Tibial nerve (tissue), 4 donors: Measurements from ENCODE around the gene LHX3. TPM values are rescaled to one million over a fixed set of nuclear protein-coding genes. Genes with fewer than 3 reads are reported as not detected.
"Not testable (repeated sequence)": the region's sequence is repeated elsewhere in the genome, so short reads cannot be mapped to it uniquely, and the experiment has no call there.

Experiments
- DNase-seq, 2 donors: peaks; one replicate each; pipeline ENCODE4 v3.0.0-alpha.2; 2019; ENCODE audit warnings: low spot score in 2 of 2
- H3K27ac ChIP-seq, 4 donors: fragments of 200-600 bp; sonication (generic) in 3 of 4; one replicate each; pipeline ENCODE4 v1.5.1; 2017 to 2019; ENCODE audit warnings: mild to moderate bottlenecking in 1 of 4
- H3K27me3 ChIP-seq, 2 donors: fragments of 200-600 bp; sonication (generic) in 1 of 2; one replicate each; pipeline versions ENCODE4 v1.5.1 to v1.6.0; 2017 to 2019
- H3K36me3 ChIP-seq, 3 donors: fragments of 200-600 bp; sonication (generic); one replicate each; pipeline ENCODE4 v1.5.1; 2018 to 2019
- H3K4me1 ChIP-seq, 4 donors: fragments of 200-600 bp; sonication (generic) in 3 of 4; one replicate each; pipeline ENCODE4 v1.5.1; 2017 to 2019
- H3K4me3 ChIP-seq, 4 donors: fragments of 200-600 bp; sonication (generic) in 3 of 4; one replicate each; pipeline ENCODE4 v1.5.1; 2017 to 2019; ENCODE audit warnings: mild to moderate bottlenecking in 1 of 4, moderate library complexity in 1 of 4
- H3K9me3 ChIP-seq, 4 donors: fragments of 200-600 bp; sonication (generic) in 3 of 4; one replicate each; pipeline ENCODE4 v1.5.1; 2017 to 2019
- EP300 ChIP-seq, 2 donors: sonication (generic); formaldehyde crosslinking; IDR thresholded peaks; one replicate each; pipeline ENCODE4 v1.6.1; 2017; ENCODE audit warnings: antibody characterized with exemption in 2 of 2, mild to moderate bottlenecking in 1 of 2
- POLR2A ChIP-seq, 2 donors: fragments of 450-650 bp; IDR thresholded peaks; one replicate each; pipeline ENCODE4 v1.6.1; 2017; ENCODE audit warnings: antibody characterized with exemption in 2 of 2, mild to moderate bottlenecking in 2 of 2, moderate library complexity in 2 of 2
- WGBS, 2 donors: methylation state at CpG; one replicate each; pipeline ENCODE4 v1.1.5; 2018; 5-methylcytosine and 5-hydroxymethylcytosine counted together
- total RNA-seq, 4 donors: library from RNA; depleted of rRNA; stranded (reverse); fragments of >200 nt; gene quantifications; one replicate each; pipeline ENCODE4 v1.1.0, GENCODE V29; 2016
- TF ChIP-seq, protein P1 (sequence below), 5 experiments: fragments of 200-600 bp in 3 of 5; fragments of 450-650 bp in 2 of 5; sonication (generic) in 3 of 5; IDR thresholded peaks; one replicate each; pipeline ENCODE4 v1.5.1; 2016 to 2019; ENCODE audit warnings: antibody characterized with exemption in 5 of 5, mild to moderate bottlenecking in 3 of 5, moderate library complexity in 2 of 5

LHX3 gene
- total RNA-seq, 4 donors from 2014 or later, result not detected

DNA sequence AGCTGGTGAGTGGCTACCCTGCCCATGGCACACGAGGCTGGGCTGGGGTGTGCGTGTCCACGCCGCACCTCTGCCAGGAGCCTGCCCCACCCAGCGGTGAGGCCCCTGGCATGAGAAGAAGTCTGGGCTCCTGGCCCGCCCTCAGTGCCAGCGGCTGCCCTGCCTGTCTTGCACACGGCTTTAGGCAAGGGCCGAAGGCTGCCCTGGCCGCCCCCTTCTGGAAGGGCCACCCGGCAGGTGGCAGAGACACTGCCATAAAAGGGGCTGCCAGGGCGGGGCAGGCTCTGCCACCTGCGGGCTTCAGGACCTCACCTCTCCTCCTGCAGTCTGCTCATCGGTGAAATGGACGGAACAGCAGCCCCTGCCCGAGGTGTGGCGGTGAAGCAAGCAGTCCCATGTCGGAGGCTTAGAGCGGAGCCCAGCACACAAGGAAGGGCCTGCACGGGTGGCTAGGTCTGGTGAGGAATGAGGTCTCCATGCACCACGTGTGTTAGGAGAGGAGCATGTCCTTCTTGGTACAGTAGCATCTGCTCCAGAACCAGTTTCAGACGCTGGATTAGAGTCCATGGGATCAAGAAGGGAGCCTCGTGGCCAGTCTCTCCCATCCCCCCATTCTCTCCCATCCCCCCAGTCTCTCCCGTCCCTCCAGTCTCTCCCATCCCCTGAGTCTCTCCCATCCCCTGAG, 51.4 kb downstream of the LHX3 start:
- Histone ChIP-seq H3K36me3 (no peaks in the 10 kb centered on the region), H3K9me3 (no peaks in the 10 kb centered on the region), H3K4me3 (no peak overlapping the region), H3K27ac (no peak overlapping the region), H3K27me3 (peaks cover 0 to 49% of the 10 kb centered on the region in 2 donors), H3K4me1 (no peaks in the 10 kb centered on the region)
- WGBS, 2 donors, result 68 to 72% methylated on average over 22 to 24 of the region's 24 CpGs
- DNase-seq, result no peak
- TF ChIP-seq, protein P1, sequence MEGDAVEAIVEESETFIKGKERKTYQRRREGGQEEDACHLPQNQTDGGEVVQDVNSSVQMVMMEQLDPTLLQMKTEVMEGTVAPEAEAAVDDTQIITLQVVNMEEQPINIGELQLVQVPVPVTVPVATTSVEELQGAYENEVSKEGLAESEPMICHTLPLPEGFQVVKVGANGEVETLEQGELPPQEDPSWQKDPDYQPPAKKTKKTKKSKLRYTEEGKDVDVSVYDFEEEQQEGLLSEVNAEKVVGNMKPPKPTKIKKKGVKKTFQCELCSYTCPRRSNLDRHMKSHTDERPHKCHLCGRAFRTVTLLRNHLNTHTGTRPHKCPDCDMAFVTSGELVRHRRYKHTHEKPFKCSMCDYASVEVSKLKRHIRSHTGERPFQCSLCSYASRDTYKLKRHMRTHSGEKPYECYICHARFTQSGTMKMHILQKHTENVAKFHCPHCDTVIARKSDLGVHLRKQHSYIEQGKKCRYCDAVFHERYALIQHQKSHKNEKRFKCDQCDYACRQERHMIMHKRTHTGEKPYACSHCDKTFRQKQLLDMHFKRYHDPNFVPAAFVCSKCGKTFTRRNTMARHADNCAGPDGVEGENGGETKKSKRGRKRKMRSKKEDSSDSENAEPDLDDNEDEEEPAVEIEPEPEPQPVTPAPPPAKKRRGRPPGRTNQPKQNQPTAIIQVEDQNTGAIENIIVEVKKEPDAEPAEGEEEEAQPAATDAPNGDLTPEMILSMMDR (IDR thresholded peaks at IDR 0.05), result no peak
- TF ChIP-seq EP300 (IDR thresholded peaks at IDR 0.05) (no peak), POLR2A (IDR thresholded peaks at IDR 0.05) (no peak)

DNA sequence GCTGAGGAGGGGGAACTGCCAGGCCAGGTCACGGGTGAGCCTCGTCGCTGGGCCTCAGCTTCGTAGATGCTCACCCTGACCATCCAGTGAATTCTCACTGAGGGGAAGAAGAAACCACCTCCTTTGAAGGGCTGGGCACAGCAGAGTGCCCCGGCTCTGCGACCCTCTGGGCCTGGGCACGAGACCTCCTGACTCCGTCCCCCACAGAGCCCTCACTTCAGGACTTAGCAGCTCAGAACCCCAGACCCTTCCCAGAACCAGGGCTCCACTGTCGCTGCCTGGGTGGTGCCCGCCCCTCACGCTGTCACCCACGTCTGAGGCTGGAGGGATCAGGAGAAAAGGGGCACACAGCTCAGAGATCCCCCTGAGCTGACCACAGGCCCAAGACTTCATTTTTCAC, 52.0 kb downstream of the LHX3 start:
- WGBS, 2 donors, result 84 to 89% methylated on average over 12 of the region's 12 CpGs
- Histone ChIP-seq H3K4me1 (peaks cover 0 to 3% (median 0%) of the 10 kb centered on the region in 4 donors), H3K4me3 (no peak overlapping the region), H3K36me3 (no peaks in the 10 kb centered on the region), H3K27me3 (peaks cover 0 to 49% of the 10 kb centered on the region in 2 donors), H3K9me3 (no peaks in the 10 kb centered on the region), H3K27ac (no peak overlapping the region)
- no peak for DNase-seq
- TF ChIP-seq EP300 (IDR thresholded peaks at IDR 0.05), result no peak
- TF ChIP-seq POLR2A (IDR thresholded peaks at IDR 0.05), result no peak

DNA sequence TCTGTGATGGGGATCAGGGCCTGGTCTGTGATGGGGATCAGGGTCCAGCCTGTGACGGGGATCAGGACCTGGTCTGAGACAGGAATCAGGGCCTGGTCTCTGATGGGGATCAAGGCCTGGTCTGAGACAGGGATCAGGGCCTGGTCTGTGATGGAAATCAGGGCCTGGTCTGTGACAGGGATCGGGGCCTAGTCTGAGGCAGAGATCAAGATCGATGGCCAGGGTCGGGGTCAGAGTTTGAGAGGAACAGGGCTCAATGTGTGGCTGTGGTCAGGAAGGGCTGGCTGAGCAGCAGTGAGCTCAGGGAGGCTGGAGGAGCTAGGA, 52.4 kb downstream of the LHX3 start:
- Histone ChIP-seq H3K4me1 (peaks cover 0 to 3% (median 0%) of the 10 kb centered on the region in 4 donors), H3K27ac (no peak overlapping the region), H3K4me3 (no peak overlapping the region), H3K27me3 (peaks cover 0 to 49% of the 10 kb centered on the region in 2 donors), H3K36me3 (no peaks in the 10 kb centered on the region), H3K9me3 (no peaks in the 10 kb centered on the region)
- 77 to 84% methylated on average over 4 of the region's 4 CpGs for WGBS, 2 donors
- no peak for DNase-seq
- TF ChIP-seq POLR2A (IDR thresholded peaks at IDR 0.05) (no peak), EP300 (IDR thresholded peaks at IDR 0.05) (no peak)
- TF ChIP-seq, protein P1 (IDR thresholded peaks at IDR 0.05), result no peak

DNA sequence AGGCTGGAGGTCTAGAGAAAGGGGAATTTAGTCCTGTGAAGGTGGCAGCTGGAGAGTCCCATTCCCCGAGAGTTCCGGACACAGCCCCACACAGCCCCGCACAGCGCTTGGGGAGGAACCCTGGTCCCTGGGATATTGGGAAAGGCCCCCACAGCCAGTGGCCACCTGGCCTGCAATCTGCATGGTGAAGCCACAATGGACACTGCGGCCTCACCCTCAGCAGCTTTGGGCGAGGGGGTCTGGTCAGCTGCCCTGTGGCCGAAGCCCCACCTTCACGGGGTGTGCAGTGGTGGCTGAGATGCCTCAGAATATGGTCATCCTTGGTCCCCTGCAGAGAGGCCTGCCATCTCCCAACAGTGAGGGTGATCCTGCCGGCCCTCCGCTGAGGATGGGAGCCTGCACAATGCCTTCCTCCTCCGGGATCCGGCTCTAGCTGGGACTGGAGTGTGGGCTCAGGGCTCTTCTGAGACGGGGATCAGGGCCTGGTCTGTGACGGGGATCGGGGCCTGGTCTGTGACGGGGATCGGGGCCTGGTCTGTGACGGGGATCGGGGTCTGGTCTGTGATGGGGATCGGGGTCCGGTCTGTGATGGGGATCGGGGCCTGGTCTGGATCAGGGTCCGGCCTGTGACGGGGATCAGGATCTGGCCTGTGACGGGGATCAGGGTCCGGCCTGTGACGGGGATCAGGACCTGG, 52.9 kb downstream of the LHX3 start:
- TF ChIP-seq POLR2A (IDR thresholded peaks at IDR 0.05) (no peak), EP300 (IDR thresholded peaks at IDR 0.05) (no peak)
- TF ChIP-seq, protein P1 (IDR thresholded peaks at IDR 0.05), result no peak
- Histone ChIP-seq H3K9me3 (no peaks in the 10 kb centered on the region), H3K4me1 (peaks cover 0 to 3% (median 0%) of the 10 kb centered on the region in 4 donors), H3K36me3 (no peaks in the 10 kb centered on the region), H3K27me3 (peaks cover 0 to 49% of the 10 kb centered on the region in 2 donors), H3K4me3 (no peak overlapping the region), H3K27ac (no peak overlapping the region)
- no peak for DNase-seq
- 77 to 79% methylated on average over 25 of the region's 27 CpGs for WGBS, 2 donors

DNA sequence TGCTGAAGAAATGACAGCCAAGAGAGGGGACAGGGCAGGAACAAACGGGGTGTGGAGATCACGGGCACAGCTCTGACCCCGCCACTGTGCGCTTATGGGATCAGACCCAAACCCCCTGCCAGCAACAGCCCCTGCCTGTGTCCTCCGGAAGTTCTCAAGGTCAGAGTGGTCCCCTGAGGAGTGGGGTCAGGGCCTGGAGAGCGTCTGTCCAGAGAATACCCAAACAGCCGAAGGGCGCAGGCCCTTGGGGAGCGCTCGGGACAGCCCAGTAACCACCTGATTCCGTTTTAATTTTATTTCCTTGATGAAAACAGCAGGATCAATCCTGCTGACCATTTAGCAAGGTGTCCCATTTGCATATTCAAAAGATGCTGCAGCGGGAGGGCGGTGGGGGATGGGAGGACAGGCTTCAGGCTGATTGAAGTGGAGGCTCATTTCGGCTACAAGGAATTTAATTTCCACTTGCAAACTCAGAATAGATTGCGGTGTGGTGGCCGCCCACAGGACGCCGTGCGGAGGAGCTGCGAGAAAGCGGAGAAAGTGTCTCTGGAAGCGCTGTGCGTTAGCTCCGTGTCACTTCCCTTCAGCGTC, 53.6 kb downstream of the LHX3 start:
- DNase-seq, result no peak
- Histone ChIP-seq H3K9me3 (no peaks in the 10 kb centered on the region), H3K4me3 (no peak overlapping the region), H3K36me3 (no peaks in the 10 kb centered on the region), H3K4me1 (peaks cover 0 to 3% (median 0%) of the 10 kb centered on the region in 4 donors), H3K27me3 (peaks cover 0 to 49% of the 10 kb centered on the region in 2 donors), H3K27ac (no peak overlapping the region)
- 44 to 48% methylated on average over 20 to 25 of the region's 25 CpGs for WGBS, 2 donors
- TF ChIP-seq POLR2A (IDR thresholded peaks at IDR 0.05) (no peak), EP300 (IDR thresholded peaks at IDR 0.05) (no peak)
- TF ChIP-seq, protein P1 (IDR thresholded peaks at IDR 0.05), result no peak

DNA sequence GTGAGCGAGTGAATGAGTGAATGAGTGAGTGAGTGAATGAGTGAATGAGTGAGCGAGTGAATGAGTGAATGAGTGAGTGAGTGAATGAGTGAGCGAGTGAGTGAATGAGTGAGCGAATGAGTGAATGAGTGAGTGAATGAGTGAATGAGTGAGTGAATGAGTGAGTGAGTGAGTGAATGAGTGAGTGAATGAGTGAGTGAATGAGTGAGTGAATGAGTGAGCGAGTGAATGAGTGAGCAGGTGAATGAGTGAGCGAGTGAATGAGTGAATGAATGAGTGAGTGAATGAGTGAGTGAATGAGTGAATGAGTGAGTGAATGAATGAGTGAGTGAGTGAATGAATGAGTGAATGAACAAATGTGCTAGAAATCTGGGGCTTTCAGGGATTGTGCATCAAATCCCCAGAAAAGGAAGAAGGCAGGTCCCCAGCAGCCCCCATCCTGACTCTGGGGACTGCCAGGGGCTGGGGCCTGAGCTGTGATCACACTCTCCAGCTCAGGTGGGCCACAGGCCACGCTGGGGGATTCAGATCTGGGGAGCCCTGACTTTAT, 54.2 kb downstream of the LHX3 start:
- H3K4me3 ChIP-seq, H3K9me3 ChIP-seq, H3K27ac ChIP-seq, H3K4me1 ChIP-seq, DNase-seq, H3K36me3 ChIP-seq: not testable (repeated sequence)
- 78% methylated on average over 7 of the region's 7 CpGs for WGBS, 2 donors
- H3K27me3 ChIP-seq, result peaks cover 0 to 49% of the 10 kb centered on the region in 2 donors
